ENCODE results near the gene RGS6.

- TF ChIP-seq CTCF (conservative IDR thresholded peaks at IDR 0.05; ENCODE audit: low read length), result no peak
- no peak for TF ChIP-seq EZH2phosphoT487 (IDR thresholded peaks at IDR 0.05; ENCODE audit: borderline replicate concordance, low read depth, low read length)
These were observed 582.4 kb downstream of the RGS6 start for GRCh38 chr14:72514660-72515025.

Measured in OCI-LY7 (cell line).